Activated naive CD8-positive, alpha-beta T cell treated with anti-CD3 and anti-CD28 coated beads, Interleukin-2, amount 50 U/mL, for 16 hours (primary cell): Measurements from ENCODE around the gene UBA1.

Source experiments
- DNase-seq: peaks from one replicate; pipeline ENCODE4 v3.0.0-alpha.2; 2020; ENCODE audit warnings: low read depth, low spot score

Gene UBA1

GRCh38 chrX:47187106-47187677 lies 6.4 kb upstream of the UBA1 start:
- no peak for DNase-seq

GRCh38 chrX:47189906-47190305 lies 3.7 kb upstream of the UBA1 start:
- DNase-seq = no peak

- peak; percentile 60 for DNase-seq
These were observed 3.0 kb upstream of the UBA1 start for GRCh38 chrX:47190445-47191269.

GRCh38 chrX:47191331-47191730 lies 2.3 kb upstream of the UBA1 start:
- DNase-seq = peak; percentile 22

GRCh38 chrX:47191806-47192401 lies 1.7 kb upstream of the UBA1 start:
- no peak for DNase-seq

- no peak for DNase-seq
These were observed 662 bp downstream of the UBA1 start for GRCh38 chrX:47194194-47194787.

GRCh38 chrX:47196098-47196497 lies 2.5 kb downstream of the UBA1 start:
- no peak for DNase-seq

GRCh38 chrX:47197526-47197925 lies 3.9 kb downstream of the UBA1 start:
- no peak for DNase-seq

- no peak for DNase-seq
These were observed 4.5 kb downstream of the UBA1 start for GRCh38 chrX:47198026-47198686.

- DNase-seq = no peak
These were observed 5.1 kb downstream of the UBA1 start for GRCh38 chrX:47198687-47199080.

GRCh38 chrX:47199286-47199685 lies 5.7 kb downstream of the UBA1 start:
- no peak for DNase-seq

- no peak for DNase-seq
These were observed 6.9 kb downstream of the UBA1 start for GRCh38 chrX:47200385-47201150.

GRCh38 chrX:47201345-47201944 lies 7.8 kb downstream of the UBA1 start:
- no peak for DNase-seq

- DNase-seq = no peak
These were observed 8.7 kb downstream of the UBA1 start for GRCh38 chrX:47202316-47202715.

- no peak for DNase-seq
These were observed 9.2 kb downstream of the UBA1 start for GRCh38 chrX:47202877-47203276.

- no peak for DNase-seq
These were observed 11.3 kb downstream of the UBA1 start for GRCh38 chrX:47204970-47205369.

- DNase-seq = no peak
These were observed 12.7 kb downstream of the UBA1 start for GRCh38 chrX:47206316-47206715.

GRCh38 chrX:47208108-47208507 lies 14.5 kb downstream of the UBA1 start:
- no peak for DNase-seq

- no peak for DNase-seq
These were observed 16.0 kb downstream of the UBA1 start for GRCh38 chrX:47209508-47210238.
